GM21447 (cell line): ENCODE data around the gene SMIM1.
"Not testable (repeated sequence)": the region's sequence is repeated elsewhere in the genome, so short reads cannot be mapped to it uniquely, and the experiment has no call there.

ENCODE experiments used
- ATAC-seq: cut with Tn5 transposase; IDR thresholded peaks from one replicate; pipeline ENCODE4 v1.9.1; 2021; ENCODE audit not compliant: unreplicated experiment

Gene SMIM1

GRCh38 chr1:3772715-3773571 is at the start of gene SMIM1:
TSS of gene SMIM1 (plus strand) at chr1:3772749. CDS start at chr1:3775374, 2,625 bp downstream.
- peak; percentile 23 for ATAC-seq

GRCh38 chr1:3722846-3723245 is 49.7 kb upstream of the SMIM1 start:
- ATAC-seq = no peak

- ATAC-seq = not testable (repeated sequence)
Measured at GRCh38 chr1:3724416-3725030, 48.0 kb upstream of the SMIM1 start.

GRCh38 chr1:3725366-3725765 is 47.2 kb upstream of the SMIM1 start:
- no peak for ATAC-seq

- no peak for ATAC-seq
Measured at GRCh38 chr1:3727042-3727824, 45.3 kb upstream of the SMIM1 start.

GRCh38 chr1:3727825-3728776 is 44.4 kb upstream of the SMIM1 start:
- no peak for ATAC-seq

GRCh38 chr1:3729594-3730542 is 42.7 kb upstream of the SMIM1 start:
- no peak for ATAC-seq

- no peak for ATAC-seq
Measured at GRCh38 chr1:3730543-3731247, 41.9 kb upstream of the SMIM1 start.

- no peak for ATAC-seq
Measured at GRCh38 chr1:3731583-3732433, 40.7 kb upstream of the SMIM1 start.

- no peak for ATAC-seq
Measured at GRCh38 chr1:3732434-3733093, 40.0 kb upstream of the SMIM1 start.

GRCh38 chr1:3733094-3733882 is 39.3 kb upstream of the SMIM1 start:
- no peak for ATAC-seq

GRCh38 chr1:3733883-3734589 is 38.5 kb upstream of the SMIM1 start:
- ATAC-seq = no peak

- no peak for ATAC-seq
Measured at GRCh38 chr1:3734602-3735001, 37.9 kb upstream of the SMIM1 start.

GRCh38 chr1:3735027-3735681 is 37.4 kb upstream of the SMIM1 start:
- ATAC-seq = no peak

GRCh38 chr1:3735688-3736087 is 36.9 kb upstream of the SMIM1 start:
- no peak for ATAC-seq
